Stimulated activated CD4-positive, alpha-beta T cell treated with anti-CD3 and anti-CD28 coated beads, TNF-alpha, amount 100 ng/mL, for 24 hours (primary cell): ENCODE measurements around the gene CNOT1.

Source experiments
- DNase-seq, 3 experiments: peaks; one replicate each; pipeline ENCODE4 v3.0.0-alpha.2; 2020; ENCODE audit warnings: low read depth in 3 of 3

The CNOT1 gene

DNA sequence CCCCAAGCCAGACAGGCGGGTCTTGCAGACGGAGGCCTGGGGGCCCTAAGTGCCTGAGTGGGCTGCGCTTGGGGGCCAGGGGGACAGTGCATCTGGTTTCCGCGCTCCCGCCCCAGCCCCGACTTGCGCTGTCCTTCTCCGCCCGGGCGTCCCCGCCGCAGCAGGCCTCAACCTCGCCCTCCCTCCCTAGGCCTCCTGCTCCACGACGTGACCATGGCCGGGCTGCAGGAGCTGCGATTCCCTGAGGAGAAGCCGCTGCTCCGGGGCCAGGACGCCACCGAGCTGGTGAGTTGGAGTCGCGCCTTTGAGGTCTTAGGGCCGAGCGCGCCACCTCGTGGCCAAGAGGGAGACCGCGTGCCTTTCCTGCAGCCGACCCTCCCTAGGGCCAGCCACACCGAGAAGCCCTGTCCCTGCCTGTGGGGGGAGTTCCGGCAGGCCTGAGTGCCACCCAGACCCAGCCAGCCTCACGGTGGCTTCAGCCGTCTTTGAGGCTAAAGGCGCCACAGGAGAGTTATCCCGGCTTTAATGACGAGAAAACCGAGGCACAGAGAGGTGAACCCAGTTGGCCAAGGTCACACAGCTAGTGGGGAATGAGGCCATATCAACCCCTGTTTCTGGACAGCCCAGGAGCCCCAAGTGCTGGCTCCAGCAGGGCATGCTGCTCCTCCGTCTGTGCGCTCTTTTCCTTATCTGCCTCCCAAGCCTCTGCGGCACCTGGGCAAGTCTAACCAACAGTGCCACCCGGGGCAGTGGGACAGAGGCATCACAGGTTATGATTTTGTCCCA lies 141.9 kb downstream of the CNOT1 start:
- peak; percentile 43 to 63 (median 50) for DNase-seq

DNA sequence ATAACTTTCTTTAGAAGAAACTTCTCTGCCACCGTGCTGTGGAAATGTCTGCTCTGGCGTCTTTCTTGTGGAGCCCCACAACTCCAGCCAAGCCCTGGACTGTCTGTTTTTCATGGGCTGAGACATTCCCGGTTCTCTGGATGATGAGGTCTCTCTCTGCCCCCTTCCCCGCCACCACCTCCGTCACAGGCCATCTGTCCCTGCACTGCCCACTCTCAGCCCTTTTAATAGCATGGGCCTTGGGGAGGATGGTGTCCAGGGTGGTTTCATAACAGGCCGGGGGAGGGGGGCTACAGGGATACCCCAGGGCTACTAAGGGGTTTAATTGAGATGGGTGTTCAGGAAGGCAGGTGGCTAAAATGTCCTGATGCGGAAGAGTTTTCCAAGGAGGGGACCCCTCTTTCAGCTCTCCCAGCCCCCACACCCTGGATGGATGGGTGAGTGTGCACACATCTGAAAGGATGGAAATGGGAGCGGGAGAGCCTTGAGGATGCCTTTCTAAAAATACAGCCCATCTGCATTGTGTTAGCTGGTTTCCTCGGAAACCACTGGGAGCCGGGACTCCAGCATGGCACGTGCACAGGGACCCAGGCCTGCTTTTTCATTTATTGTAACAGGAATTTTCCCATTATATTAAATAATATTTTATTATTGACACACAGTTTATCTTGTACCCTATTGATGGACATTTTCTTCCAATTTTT lies 144.3 kb downstream of the CNOT1 start:
- DNase-seq, result no peak

DNA sequence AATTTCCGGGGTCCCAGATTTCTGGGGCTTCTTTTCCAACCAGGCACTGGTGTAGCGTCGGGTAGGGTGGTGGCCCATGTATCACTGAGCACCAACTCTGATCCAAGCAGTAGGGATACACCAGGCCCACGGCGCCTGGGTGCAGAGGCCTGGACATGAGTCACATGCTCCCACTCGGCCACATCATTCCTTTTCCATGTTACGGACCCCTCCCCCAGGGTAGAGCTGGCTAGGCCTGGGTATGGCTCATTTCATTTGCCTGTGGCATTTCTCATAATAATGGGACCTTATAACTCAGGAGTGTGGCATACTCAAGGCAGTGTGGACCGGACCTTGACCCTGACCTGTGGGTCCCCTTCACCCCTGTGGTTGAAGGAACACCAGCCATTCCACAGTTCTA lies 147.7 kb downstream of the CNOT1 start:
- no peak for DNase-seq

DNA sequence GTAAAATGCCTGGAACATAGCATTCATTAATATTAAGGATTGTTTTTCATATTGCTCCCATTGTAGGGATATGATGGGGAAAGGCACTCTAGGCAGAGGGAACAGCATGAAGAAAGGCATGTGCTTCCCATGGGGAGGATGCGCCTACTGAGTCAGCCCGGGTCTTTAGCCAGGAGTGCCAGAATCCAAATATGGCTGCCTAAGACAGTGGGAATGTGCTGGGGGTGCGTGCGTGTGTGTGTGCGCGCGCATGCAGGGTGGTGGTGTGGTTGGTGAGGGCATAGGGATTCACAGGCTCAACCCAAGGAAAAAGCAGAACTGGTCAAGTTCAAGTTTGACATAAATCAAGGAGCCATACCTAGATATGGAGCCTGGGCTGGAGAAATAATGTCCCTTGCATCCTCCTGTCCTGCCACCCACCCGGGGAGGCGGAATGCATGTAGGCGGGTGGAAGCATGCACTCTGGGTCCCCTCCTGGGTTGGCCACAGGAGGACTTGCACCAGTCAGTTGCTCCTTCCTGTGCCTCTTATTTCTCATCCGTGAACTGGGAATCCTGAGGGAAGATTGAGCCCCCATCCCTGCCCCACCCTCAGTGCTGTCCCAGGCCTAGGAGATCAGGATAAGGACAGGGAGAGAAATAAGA lies 148.3 kb downstream of the CNOT1 start:
- DNase-seq, result no peak

DNA sequence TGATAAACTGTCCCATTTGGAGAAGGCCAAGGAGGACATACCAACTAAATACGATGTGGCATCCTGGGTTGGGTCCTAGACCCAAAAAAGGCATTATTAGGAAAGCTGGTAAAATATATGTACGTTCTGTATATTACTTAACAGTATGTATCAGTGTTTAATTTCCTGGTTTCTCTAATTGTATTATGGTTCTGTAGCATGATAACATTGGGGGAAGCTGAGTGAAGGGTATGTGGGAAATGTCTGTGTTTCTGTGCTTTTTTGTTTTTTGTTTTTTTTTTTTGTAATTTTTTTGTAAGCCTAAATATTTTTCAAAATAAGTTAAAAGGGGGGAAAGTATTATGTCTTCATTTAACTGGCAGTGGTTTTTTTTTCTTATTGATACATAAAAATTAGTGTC lies 151.2 kb downstream of the CNOT1 start:
- DNase-seq, result no peak

DNA sequence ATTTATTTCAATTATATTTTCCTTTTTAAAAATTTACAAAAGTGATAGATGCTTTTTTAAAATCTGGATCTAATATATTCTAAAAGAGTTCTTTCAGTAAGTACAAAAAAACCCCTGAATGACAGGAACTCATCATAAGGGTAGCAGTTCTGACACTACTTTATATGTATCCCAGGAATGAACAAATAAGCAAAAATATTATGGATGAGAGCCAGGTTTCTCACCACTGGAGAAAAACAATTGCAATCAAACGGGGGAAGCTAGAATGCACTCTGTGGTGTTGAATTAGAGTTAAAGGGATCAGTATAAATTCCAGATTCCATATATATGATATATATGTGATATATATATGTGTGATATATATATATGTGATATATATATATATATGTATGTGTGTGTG lies 152.8 kb downstream of the CNOT1 start:
- no peak for DNase-seq

DNA sequence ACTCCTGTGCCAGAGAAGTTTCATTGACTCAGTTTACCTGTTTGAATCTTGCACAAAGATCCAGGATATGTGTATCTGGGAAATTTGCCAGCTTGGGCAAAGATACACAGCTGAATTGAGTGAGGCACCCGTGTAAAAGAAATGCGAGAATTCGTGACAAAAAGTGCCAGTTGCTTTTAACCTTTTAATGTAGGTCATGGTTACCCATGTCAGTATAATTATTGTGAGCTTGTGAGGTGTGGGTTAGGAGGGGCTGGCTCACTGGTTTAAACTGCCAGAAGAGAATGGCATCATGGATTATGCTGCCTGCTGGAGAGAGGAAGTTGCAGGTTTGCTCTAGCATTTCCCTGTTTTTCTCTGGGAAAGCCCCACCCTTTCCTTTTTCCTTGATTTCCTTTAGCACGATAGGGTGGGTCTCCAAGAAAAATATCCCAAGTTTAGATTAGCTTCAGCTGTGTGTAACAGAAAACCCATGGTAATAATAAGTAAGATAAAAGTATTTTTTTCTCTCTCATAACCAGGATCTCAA lies 154.5 kb downstream of the CNOT1 start:
- DNase-seq, result no peak

DNA sequence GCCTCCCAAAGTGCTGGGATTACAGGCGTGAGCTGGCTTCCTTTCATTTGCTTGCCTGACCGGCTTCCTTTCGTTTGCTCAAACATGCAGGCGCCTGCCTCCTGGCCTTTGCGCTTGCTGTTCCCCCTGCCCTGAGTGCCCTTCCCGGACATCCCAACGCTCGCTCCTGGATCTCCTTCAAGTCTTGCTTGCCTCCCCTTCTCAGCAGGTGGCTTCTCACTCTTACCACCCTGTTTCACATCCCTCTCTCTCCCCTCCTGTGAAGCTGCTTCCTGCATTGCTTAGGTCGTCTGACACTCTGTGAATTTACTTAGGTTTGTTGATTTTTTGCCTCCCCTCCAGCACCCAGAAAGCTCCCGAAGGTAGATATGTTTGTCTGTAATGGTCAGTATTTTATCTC lies 155.3 kb downstream of the CNOT1 start:
- no peak for DNase-seq

DNA sequence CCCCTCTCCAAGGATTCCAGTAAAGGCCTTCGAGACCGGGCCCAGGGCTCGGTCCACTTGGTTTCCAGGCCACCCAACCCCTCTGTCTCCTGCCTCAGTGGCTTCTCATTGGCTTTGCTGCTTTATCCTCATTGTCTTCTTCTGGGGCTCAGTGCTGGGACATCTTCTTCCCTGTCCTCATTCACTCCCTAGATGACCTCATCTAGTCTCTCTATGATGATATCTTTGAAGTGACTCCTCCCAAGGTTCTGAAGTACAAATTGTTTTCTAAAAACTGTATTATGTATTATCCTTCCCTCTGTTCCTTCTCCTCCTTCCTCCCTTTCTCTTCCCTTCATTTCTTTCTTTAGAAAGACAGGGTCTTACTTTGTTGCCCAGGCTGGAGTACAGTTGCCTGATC lies 156.8 kb downstream of the CNOT1 start:
- no peak for DNase-seq

DNA sequence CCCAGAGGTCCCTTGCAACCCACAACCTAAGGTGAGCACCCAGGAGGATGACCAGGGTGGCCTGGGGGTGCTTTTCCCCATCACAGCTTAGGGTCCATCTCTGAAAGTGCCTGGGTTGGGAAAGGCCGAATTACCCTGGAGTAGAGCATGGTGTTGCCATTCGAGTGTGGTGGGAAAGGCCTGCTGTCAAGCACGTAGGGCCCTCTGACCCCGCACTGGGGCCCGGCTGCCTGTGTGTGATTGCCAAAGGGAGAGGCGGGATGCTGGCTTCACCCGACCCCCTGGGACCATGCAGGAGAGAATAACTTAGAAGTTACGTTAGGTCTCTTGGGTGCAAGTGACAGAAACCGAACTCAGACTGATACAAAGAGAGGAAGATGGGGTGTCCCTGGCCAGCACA lies 157.4 kb downstream of the CNOT1 start:
- DNase-seq, result no peak

DNA sequence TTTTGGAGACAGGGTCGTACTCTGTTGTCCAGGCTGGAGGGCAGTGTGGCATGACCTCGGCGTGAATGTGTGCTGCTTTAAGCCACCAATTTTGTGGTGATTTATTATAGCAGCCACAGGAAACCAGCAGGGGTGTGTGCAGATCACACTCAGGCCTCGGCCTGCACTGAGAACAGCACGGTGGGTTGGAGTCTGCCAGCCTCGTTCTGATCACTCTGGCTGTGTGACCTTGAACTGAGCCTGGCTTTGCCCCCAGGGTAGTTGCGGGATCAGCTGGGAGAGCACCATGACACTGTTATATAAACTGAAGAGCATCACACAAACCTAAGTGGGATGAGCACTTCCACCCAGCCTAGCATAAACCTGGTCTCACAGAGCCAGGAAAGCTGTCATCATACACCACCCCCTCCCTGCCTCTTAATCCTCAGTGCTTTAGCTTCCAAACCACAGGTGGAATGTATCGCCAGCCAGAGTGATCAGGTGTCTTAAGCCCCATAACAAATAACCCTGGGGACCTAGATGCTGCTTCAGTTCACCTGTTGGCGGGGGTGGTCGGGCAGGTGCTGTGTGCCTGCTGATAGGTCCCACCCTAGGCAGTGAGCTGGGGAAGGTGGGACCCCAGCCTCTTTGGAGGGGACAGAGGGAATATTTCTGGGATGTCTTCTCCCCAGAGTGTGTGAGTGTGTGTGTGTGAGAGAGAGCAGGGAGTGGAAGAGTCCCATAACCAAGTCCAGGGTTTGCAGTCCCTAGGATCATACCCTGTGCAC lies 158.2 kb downstream of the CNOT1 start:
- DNase-seq, result no peak
